Kidney (tissue), 14 donors: ENCODE measurements around the gene PTPRM. TPM values are rescaled to one million over a fixed set of nuclear protein-coding genes. Genes with fewer than 3 reads are reported as not detected.

Experiments
- DNase-seq, 5 donors: peaks; one replicate each; pipeline ENCODE4 v3.0.0-alpha.2; 2013 to 2020
- FAIRE-seq: peaks from 2 replicates; lab custom pipeline; 2012; peaks lifted over from hg19 to GRCh38; lab: Jason Lieb, UNC
- H3K27ac ChIP-seq, 2 donors: one replicate each; pipeline ENCODE4 v1.7.0; 2013; ENCODE audit warnings: low read depth in 2 of 2, low read length in 2 of 2, inconsistent platforms in 1 of 2
- H3K27me3 ChIP-seq: one replicate; pipeline ENCODE4 v1.7.1; 2013; ENCODE audit warnings: low read length, inconsistent platforms; ENCODE audit not compliant: control insufficient read depth, insufficient read depth
- H3K36me3 ChIP-seq, 3 donors: one replicate each; pipeline versions ENCODE4 v1.7.0 to v1.7.1; 2013; ENCODE audit warnings: low read length in 3 of 3, control low read depth in 1 of 3, inconsistent platforms in 1 of 3; ENCODE audit not compliant: insufficient read depth in 3 of 3, control insufficient read depth in 2 of 3
- H3K4me1 ChIP-seq, 3 donors: one replicate each; pipeline versions ENCODE4 v1.7.0 to v1.7.1; 2013; ENCODE audit warnings: low read length in 3 of 3, inconsistent platforms in 1 of 3, low read depth in 1 of 3; ENCODE audit not compliant: control insufficient read depth in 2 of 3, insufficient read depth in 2 of 3
- H3K4me3 ChIP-seq, 3 donors: one replicate each; pipeline versions ENCODE4 v1.7.0 to v1.8.1; 2013; ENCODE audit warnings: low read length in 3 of 3, control low read depth in 1 of 3, inconsistent platforms in 1 of 3
- H3K9ac ChIP-seq, 3 donors: one replicate each; pipeline versions ENCODE4 v1.7.0 to v1.7.1; 2013; ENCODE audit warnings: low read length in 3 of 3, control low read depth in 1 of 3, inconsistent platforms in 1 of 3
- H3K9me3 ChIP-seq, 3 donors: one replicate each; pipeline versions ENCODE4 v1.7.0 to v1.7.1; 2013; ENCODE audit warnings: low read length in 3 of 3, control low read depth in 1 of 3, inconsistent platforms in 1 of 3; ENCODE audit not compliant: control insufficient read depth in 2 of 3, insufficient read depth in 1 of 3
- intact Hi-C: fragments of 100-400 bp; cut with DNase I; formaldehyde crosslinking; loops from one replicate; pipeline ENCODE4 v1.11.1; 2022
- polyA plus RNA-seq: library from polyadenylated mRNA; stranded (reverse); fragments of 350-450 nt; fragmentation: Illumina TruSeq; extraction: RNeasy Lipid Tissue Mini Kit (QIAGEN cat#74804); gene quantifications from one replicate; pipeline ENCODE4 v1.2.3, GENCODE V29; 2014; ENCODE audit warnings: low read depth, low replicate concordance; ENCODE audit not compliant: insufficient read depth
- total RNA-seq: library from RNA; stranded (reverse); fragmentation: NEBNext Ultra II Directional; extraction: Animal tissue kit (Norgen Biotek cat#: 25700); gene quantifications from one replicate; pipeline ENCODE4 v1.2.1, GENCODE V29; 2021
- TF ChIP-seq, protein P1 (sequence below): IDR thresholded peaks from 3 replicates; pipeline ENCODE4 v1.5.1; 2012; ENCODE audit warnings: mild to moderate bottlenecking, moderate library complexity, borderline replicate concordance; ENCODE audit not compliant: insufficient read depth; ENCODE audit errors: extremely low read depth
- donor health status: control.
- donor health status: control.
- donor health status: control.
- donor health status: control.
- donor health status: control.
- donor health status: DM: yes; HTN: yes; CAD: no.
- donor health status: Normal renal cell carcinoma (clear cell type).

PTPRM gene
- total and polyA plus RNA-seq, 2 donors from 2014 or later: 52.4 to 98.9 TPM

DNA sequence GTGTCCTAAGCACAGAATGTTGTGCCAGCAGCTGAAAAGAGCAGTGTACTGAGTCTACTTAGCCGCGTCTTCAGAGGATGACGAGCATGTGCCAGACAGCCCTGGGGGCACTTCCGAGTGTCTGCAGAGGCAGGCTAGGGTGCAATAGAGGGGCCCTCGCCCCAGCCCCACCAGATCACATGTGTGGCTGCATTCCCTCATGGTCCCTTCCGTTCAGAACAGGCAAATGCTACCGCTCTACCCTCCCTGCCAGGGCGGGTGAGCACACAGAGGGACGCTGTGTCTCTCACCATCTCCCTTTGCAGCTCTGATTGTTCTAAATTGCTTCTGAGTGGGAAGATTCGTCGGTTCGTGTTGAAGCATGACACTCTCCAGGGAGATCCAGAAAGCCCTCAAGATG, 829.9 kb downstream of the PTPRM start:
- FAIRE-seq: no peak
- no peak overlapping the region for H3K27ac ChIP-seq

DNA sequence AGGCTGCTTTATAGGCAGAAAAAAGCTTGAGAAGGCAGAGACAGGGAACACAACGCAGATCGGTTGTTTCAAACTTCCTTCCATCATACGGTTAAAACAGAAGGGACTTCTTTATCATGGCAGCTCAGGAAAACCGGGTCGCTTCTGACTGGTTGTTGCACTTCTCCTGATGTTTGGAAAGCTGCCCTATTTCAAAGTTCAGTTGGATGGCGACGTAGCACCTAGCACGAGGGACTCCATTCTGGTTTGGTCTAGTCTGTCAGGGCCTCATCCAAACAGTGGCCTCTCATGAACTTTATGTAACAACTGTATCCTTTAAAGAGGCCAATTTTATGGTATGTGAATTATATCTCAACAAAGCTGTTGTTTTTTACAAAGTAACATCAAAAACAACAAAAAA, 832.0 kb downstream of the PTPRM start:
- Histone ChIP-seq H3K27ac (no peak overlapping the region), H3K4me3 (no peak overlapping the region), H3K4me1 (no peaks in the 10 kb centered on the region), H3K27me3 (no peaks in the 10 kb centered on the region), H3K9ac (no peak overlapping the region), H3K9me3 (no peaks in the 10 kb centered on the region), H3K36me3 (peaks cover 0 to 16% (median 15%) of the 10 kb centered on the region in 3 donors)
- intact Hi-C loops: no loop called here
- FAIRE-seq (no peak), DNase-seq (no peak)
- TF ChIP-seq, protein P1, sequence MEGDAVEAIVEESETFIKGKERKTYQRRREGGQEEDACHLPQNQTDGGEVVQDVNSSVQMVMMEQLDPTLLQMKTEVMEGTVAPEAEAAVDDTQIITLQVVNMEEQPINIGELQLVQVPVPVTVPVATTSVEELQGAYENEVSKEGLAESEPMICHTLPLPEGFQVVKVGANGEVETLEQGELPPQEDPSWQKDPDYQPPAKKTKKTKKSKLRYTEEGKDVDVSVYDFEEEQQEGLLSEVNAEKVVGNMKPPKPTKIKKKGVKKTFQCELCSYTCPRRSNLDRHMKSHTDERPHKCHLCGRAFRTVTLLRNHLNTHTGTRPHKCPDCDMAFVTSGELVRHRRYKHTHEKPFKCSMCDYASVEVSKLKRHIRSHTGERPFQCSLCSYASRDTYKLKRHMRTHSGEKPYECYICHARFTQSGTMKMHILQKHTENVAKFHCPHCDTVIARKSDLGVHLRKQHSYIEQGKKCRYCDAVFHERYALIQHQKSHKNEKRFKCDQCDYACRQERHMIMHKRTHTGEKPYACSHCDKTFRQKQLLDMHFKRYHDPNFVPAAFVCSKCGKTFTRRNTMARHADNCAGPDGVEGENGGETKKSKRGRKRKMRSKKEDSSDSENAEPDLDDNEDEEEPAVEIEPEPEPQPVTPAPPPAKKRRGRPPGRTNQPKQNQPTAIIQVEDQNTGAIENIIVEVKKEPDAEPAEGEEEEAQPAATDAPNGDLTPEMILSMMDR: no peak

More for the DNA sequence above, 829.9 kb downstream of the PTPRM start:
- Histone ChIP-seq H3K9ac (no peak overlapping the region), H3K27me3 (no peaks in the 10 kb centered on the region), H3K9me3 (no peaks in the 10 kb centered on the region), H3K36me3 (peaks cover 3 to 22% (median 20%) of the 10 kb centered on the region in 3 donors), H3K4me1 (no peaks in the 10 kb centered on the region), H3K4me3 (no peak overlapping the region)
- DNase-seq: no peak
- intact Hi-C loops: no loop called here
- TF ChIP-seq, protein P1: no peak

DNA sequence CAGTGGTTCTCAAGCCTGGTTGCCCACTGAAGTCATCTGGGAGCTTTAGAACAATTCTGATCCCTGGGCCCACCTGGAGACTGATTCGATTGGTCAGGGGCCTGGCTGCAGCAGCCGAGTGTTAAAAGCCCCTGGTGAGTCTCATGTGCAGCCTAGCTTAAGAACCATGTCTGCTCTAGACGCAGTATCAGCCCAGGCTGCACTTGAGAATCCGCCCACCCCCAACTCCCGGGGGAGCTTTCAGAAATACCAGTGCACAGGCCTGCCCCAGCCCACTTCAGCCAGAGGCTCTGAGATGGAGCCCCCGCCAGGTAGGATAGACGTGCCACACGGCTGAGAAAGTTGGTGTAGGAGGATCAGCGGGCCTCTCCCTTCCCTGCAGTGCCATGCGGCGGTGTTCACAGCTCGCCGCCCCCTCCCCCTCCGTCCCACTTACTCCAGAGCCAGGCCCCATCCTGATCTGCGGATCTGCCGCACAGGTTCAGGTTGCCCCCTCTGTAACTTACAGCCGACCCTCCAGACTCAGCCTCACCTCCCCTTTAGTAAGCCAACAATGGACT, 833.2 kb downstream of the PTPRM start:
- no peak for FAIRE-seq
- Histone ChIP-seq H3K9me3 (no peaks in the 10 kb centered on the region), H3K27ac (no peak overlapping the region), H3K9ac (no peak overlapping the region), H3K4me3 (no peak overlapping the region), H3K27me3 (no peaks in the 10 kb centered on the region), H3K36me3 (peaks cover 0 to 16% (median 15%) of the 10 kb centered on the region in 3 donors), H3K4me1 (no peaks in the 10 kb centered on the region)
- intact Hi-C loops: no loop called here
- no peak for DNase-seq
- TF ChIP-seq, protein P1: no peak

DNA sequence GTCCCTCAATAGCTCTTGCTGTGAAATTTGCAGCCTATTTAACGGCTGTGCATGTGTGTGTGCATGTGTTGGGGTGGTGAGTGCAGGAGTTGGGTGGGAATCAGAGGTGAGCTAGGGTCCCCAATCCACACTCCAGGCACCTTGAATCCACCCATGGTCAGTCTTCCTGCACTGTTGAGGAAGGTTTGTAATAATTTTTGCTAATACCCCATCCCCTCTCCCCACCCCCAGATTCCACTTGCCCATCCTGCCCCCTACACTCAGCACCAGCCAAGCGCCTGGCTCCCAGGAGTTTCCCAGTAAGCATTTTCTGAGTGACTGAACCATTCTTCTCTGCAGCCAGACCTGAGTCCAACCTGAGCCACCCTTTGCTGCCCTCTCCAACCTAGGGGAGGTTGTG, 833.7 kb downstream of the PTPRM start:
- Histone ChIP-seq H3K9me3 (no peaks in the 10 kb centered on the region), H3K9ac (no peak overlapping the region), H3K4me3 (no peak overlapping the region), H3K36me3 (peaks cover 0 to 15% (median 13%) of the 10 kb centered on the region in 3 donors), H3K27ac (no peak overlapping the region), H3K27me3 (no peaks in the 10 kb centered on the region), H3K4me1 (no peaks in the 10 kb centered on the region)
- FAIRE-seq: no peak
- TF ChIP-seq, protein P1: no peak
- no peak for DNase-seq
- intact Hi-C loops: no loop called here
